Measurements from ENCODE around the gene KDM7A. TPM values are rescaled to one million over a fixed set of nuclear protein-coding genes. Genes with fewer than 3 reads are reported as not detected.
"Not testable (repeated sequence)": the region's sequence is repeated elsewhere in the genome, so short reads cannot be mapped to it uniquely, and the experiment has no call there.

KDM7A gene
- total RNA-seq, 1 donor from 2014 or later = 5.3 TPM

- DNase-seq (ENCODE audit: low read depth, low spot score) = peak; percentile 47
Observed at GRCh38 chr7:140200061-140200989, 23.5 kb upstream of the KDM7A start.

DNA sequence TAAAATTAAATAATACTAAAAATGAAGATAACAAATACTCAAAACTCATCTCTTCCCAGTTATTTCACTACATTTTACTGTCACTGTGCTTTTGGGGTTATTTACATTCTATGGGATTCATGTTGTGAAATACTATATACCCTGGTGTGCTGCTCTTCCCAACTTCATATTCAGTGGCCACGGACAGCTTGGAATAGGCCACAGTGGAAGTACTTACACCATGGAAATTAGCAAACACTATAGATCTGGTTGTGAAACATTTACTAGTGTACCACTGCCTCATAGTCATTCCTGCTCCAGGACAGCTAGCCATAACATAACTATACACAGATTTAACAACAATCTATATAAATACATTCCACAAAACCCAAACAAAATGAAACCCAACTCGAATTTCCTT lies 21.2 kb upstream of the KDM7A start:
- DNase-seq (ENCODE audit: low read depth, low spot score) = no peak

- no peak for DNase-seq (ENCODE audit: low read depth, low spot score)
Observed at GRCh38 chr7:140197218-140197890, 20.6 kb upstream of the KDM7A start.

DNA sequence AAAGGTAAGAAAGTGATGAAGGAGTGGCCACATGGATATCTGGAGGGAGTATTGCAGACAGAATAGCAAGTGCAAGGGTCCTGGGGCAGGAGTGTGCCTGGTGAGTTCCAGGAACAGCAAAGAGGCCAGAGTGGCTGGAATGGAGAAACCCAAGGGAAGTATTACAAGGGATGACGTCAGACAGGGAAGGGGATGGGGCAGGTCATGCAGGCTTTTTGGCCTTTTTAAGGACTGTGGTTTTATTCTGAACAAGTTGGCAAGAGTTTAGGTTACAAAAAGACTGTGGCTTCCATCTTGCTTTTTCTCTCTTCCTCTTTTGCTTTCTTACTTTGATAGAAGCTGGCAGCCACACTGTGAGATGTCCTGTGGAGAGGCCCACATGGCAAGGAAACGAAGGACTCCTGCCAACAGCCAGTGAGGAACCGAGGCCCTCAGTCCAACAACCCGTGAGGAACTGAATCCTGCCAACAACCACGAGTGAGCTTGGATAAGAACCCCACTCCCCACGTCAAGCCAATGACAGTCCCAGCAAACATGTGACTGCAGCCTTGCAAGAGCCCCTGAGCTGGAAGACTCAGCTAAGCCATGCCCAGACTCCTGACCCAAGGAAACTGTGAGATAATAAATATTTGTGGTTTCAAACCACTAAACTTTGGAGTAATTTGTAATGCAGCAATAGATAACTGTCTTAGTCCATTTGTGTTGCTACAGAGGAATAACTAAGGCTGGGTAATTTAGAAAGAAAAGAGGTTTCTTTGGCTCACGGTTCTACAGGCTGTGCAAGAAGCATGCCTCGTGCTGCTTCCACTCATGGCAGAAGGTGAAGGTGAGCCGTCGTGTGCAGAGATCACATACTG lies 19.8 kb upstream of the KDM7A start:
- DNase-seq (ENCODE audit: low read depth, low spot score) = no peak

DNA sequence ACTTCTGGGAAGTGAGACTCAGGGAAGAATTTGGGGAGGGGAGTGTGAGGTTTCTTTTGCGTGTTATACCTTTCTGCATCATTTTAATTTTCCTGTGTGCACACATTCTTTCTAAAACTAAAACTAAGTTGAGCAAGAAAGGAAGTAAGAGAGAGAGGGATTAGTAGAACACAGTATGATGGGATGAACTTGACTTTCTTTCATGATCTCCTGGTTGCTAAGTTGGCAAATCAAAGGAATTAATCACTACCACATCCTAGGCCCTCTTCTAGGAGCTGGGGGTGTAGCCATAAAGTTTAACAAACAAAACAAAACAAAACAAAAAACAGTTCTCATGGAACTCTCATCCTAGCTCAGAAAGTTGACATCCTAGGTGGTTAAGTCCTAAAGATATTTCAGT lies 19.1 kb upstream of the KDM7A start:
- no peak for DNase-seq (ENCODE audit: low read depth, low spot score)

DNA sequence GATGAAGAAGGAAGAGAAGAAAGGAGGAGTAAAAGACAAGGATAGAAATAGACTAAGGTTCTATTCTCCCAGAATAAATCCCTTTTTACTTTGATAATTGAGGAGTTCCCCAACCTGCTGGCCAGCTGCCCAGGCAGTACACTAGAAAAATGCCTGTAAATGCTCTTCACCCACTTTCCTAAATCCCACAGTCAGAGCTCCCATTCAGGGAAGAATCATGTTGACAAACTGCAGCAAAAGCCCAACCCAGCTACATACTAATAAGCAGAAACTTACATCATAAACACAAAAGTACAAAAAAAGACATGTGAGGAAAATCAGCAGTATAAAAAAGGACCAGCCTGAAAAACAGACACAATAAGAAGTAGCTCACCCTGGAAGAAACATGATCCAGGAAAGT lies 15.8 kb upstream of the KDM7A start:
- no peak for DNase-seq (ENCODE audit: low read depth, low spot score)

DNA sequence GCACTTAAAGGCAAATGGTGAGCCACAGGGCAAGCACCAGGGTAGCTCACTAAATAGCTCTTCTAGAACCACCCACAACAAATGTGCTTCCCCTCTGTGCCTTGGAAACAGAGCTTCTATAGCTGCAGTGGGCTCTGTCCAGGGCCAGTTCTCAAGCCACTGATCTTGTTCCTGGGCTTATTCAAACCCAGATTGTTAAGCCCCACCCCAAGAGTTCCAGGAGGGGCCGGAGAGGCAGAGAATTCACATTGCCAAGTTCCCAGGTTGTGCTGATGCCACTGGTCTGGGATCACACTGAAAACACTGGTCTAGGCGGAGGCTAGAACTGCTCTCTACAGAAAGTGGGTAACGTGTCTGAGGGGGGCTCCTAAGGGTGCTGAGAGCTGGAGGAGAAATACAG lies 15.4 kb upstream of the KDM7A start:
- no peak for DNase-seq (ENCODE audit: low read depth, low spot score)

- no peak for DNase-seq (ENCODE audit: low read depth, low spot score)
Observed at GRCh38 chr7:140190588-140190987, 13.8 kb upstream of the KDM7A start.

- DNase-seq (ENCODE audit: low read depth, low spot score) = no peak
Observed at GRCh38 chr7:140189917-140190316, 13.1 kb upstream of the KDM7A start.

GRCh38 chr7:140182917-140183316 lies 6.1 kb upstream of the KDM7A start:
- no peak for DNase-seq (ENCODE audit: low read depth, low spot score)

- DNase-seq (ENCODE audit: low read depth, low spot score) = no peak
Observed at GRCh38 chr7:140179339-140179738, 2.6 kb upstream of the KDM7A start.

- no peak for DNase-seq (ENCODE audit: low read depth, low spot score)
Observed at GRCh38 chr7:140176122-140176701, 571 bp downstream of the KDM7A start.

- peak; percentile 82 for DNase-seq (ENCODE audit: low read depth, low spot score)
Observed at GRCh38 chr7:140175221-140176121, 1.3 kb downstream of the KDM7A start.

GRCh38 chr7:140174217-140174616 lies 2.6 kb downstream of the KDM7A start:
- DNase-seq (ENCODE audit: low read depth, low spot score) = no peak

DNA sequence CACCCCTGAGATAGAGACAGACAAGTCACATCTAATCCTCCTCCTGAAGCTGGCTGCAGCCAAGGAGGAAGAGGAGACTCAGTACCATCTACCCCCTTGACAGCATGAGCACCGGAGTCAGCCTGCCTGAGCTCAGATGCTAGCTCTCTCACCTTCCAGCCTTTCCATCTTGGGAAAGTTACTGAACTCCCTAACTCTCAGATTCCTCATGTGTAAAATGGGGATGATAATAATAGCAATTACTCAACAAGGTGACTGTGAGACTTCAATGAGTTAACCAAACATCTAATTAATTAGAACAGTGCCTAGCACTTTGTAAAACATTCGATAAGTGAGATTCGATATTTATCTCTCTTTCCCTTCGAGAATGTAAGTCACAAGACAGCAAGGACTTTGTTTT lies 6.4 kb downstream of the KDM7A start:
- DNase-seq (ENCODE audit: low read depth, low spot score) = no peak

DNA sequence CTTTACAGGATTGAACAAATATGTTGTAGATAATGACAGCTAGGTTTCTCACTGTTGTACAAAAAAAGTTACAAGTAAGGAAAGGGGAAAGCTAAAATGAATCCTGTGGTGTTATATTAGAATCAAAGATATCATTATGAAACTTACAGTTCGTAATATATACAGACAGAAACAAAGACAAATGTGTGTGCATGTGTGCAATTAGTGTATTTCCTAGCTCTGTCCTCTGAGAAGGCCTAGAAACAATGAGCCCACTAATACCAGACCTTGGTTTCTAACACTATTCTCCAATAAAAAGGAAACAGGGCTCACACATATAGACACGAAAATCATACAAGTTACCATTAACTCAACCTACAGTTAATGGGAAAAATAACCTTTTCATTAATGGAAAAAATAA lies 8.0 kb downstream of the KDM7A start:
- DNase-seq (ENCODE audit: low read depth, low spot score) = no peak

GRCh38 chr7:140165422-140165821 lies 11.4 kb downstream of the KDM7A start:
- DNase-seq (ENCODE audit: low read depth, low spot score) = no peak

DNA sequence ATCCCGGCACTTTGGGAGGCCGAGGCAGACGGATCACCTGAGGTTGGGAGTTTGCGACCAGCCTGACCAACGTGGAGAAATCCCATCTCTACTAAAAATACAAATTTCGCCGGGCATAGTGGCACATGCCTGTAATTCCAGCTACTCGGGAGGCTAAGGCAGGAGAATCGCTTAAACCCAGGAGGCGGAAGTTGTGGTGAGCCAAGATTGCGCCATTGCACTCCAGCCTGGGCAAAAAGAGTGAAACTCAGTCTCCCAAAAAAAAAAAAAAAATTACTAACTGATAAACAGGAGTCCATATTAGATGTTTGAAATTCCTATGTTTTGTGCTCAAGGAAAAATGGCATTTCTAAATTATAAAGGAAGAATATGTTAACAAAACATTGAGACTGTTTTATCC lies 14.7 kb downstream of the KDM7A start:
- DNase-seq (ENCODE audit: low read depth, low spot score) = not testable (repeated sequence)

DNA sequence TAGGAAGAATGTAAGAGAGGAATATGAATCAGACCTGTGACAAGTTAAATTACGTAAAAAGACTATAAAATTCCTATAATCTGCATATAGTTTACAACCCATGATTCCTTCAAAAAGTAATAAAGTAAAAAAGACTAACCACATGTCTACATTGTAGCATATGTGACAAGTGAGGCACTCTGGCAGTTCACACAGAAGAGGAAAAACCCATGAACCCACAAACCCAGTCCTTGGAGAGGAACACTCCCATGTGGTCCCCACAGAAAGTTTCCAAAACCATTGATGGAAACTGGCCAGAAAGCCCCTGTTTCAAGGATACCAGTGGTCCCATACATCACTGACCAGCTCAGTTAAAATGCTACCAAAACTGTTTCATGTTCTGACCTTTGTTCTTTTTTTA lies 15.7 kb downstream of the KDM7A start:
- no peak for DNase-seq (ENCODE audit: low read depth, low spot score)

DNA sequence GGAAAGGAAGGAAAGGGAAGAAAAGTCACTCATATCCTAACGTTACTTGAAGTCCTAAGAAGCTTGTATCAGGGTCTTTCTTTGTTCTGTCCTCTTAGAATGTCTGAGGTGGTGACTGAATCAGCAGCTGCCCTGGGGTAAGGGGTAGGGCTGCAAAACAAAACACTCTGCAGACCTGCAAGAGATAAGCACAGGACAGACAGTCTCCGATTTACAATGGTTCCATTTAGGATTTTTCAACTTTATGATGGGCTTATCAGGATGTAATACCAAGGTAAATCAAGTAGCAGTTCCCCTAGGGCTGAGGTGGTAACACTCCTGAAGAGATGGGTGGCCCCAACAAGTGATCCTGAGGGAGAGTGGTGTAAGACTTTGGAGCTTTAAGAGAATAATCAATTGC lies 16.5 kb downstream of the KDM7A start:
- no peak for DNase-seq (ENCODE audit: low read depth, low spot score)

All from pulmonary artery endothelial cell (primary cell).